Measurements from ENCODE around the gene TMOD3. TPM values are rescaled to one million over a fixed set of nuclear protein-coding genes. Genes with fewer than 3 reads are reported as not detected.
"Not testable (repeated sequence)": the region's sequence is repeated elsewhere in the genome, so short reads cannot be mapped to it uniquely, and the experiment has no call there.

The TMOD3 gene
- total and polyA plus RNA-seq, 2 donors (not counting 1 experiment from before 2014, with no cell fraction given): 33.7 to 35.3 TPM

DNA sequence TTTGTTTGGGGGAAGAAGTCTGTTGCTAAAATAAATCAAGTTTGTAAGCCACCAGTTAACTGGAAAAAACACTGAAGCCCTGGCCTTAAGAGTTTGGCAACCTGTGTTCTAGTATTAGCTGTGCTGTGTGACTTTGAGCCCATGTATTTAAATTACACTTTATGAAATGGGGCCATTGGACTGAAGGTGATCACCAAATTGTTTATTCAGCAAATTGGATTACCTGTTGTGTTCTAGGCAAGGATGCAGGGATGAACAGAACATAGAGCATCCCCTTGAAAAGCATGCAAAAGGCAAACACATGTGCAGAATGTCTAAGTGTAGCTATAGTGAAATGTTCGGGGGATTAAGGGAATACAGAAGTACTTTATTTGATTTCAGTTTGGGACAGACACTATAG is 54.6 kb downstream of the TMOD3 start:
- no peaks in the 10 kb centered on the region for H4K20me1 ChIP-seq (ENCODE audit: control insufficient read depth, extremely low read depth, insufficient read depth, low read length)
- H3K27ac ChIP-seq (ENCODE audit: insufficient read depth, low read length): no peak overlapping the region

DNA sequence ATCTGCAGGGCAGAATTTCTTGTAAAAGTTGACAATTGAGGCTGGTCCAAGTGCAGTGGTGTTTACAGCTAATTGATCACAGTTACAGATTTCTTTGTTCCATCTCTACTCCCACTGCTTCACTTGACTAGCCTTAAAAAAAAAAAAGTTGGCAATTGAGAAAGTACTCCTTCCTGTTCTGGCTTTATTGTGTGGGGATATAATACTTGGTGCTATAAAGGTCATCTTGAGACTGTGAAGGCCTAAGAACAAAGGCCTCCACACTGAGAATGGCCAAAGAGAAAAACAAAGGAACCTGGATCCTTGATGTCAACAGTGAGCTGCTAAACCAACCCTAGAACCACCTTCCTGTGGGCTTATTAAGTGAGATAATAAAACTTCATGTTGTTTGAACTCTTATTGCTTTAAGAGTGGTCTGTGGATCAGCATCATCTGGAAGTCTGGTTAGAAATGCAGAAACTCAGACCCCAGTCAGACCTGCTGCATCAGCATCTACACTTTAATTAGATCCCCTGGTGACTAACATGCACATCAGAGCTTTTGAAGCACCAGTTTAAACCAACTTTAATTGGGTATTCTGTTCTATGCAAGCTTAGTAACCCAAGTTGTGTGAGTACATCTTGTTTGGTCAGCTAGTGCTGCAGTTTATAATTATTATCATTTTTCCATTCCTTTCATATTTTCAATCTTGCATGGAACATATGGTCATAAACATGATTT is 55.2 kb downstream of the TMOD3 start:
- H3K9me3 ChIP-seq (ENCODE audit: control insufficient read depth, insufficient read depth, low read depth, low read length): no peaks in the 10 kb centered on the region
- H3K4me3 ChIP-seq (replicated peaks in 1 of 4; ENCODE audit: control extremely low read depth in 1 of 4, insufficient read depth in 1 of 4, low read depth in 3 of 4, low read length in 4 of 4): no peak overlapping the region
- no peaks in the 10 kb centered on the region for H3K27me3 ChIP-seq (ENCODE audit: control insufficient read depth, insufficient read depth, low read length)
- H3K36me3 ChIP-seq (ENCODE audit: control insufficient read depth, insufficient read depth, low read length): no peaks in the 10 kb centered on the region
- H3K4me2 ChIP-seq (ENCODE audit: extremely low read depth, insufficient read depth, low read length): no peak overlapping the region
- H2AFZ ChIP-seq (ENCODE audit: low read length): no peak overlapping the region
- H3K27ac ChIP-seq (ENCODE audit: insufficient read depth, low read length): no peak overlapping the region
- DNase-seq (ENCODE audit: low read depth in 2 of 2): peak in 1 of 2 donors; percentile 61
- TF ChIP-seq, protein P1, sequence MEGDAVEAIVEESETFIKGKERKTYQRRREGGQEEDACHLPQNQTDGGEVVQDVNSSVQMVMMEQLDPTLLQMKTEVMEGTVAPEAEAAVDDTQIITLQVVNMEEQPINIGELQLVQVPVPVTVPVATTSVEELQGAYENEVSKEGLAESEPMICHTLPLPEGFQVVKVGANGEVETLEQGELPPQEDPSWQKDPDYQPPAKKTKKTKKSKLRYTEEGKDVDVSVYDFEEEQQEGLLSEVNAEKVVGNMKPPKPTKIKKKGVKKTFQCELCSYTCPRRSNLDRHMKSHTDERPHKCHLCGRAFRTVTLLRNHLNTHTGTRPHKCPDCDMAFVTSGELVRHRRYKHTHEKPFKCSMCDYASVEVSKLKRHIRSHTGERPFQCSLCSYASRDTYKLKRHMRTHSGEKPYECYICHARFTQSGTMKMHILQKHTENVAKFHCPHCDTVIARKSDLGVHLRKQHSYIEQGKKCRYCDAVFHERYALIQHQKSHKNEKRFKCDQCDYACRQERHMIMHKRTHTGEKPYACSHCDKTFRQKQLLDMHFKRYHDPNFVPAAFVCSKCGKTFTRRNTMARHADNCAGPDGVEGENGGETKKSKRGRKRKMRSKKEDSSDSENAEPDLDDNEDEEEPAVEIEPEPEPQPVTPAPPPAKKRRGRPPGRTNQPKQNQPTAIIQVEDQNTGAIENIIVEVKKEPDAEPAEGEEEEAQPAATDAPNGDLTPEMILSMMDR (conservative IDR thresholded peaks at IDR 0.05 in 1 of 2, IDR thresholded peaks at IDR 0.05 in 1 of 2; ENCODE audit: low read depth in 1 of 2, low read length in 2 of 2): no peak
- TF ChIP-seq EZH2 (IDR thresholded peaks at IDR 0.05; ENCODE audit: low read length, missing control alignments): no peak
- H4K20me1 ChIP-seq (ENCODE audit: control insufficient read depth, extremely low read depth, insufficient read depth, low read length): no peaks in the 10 kb centered on the region
- H3K79me2 ChIP-seq (ENCODE audit: control insufficient read depth, insufficient read depth, low read length): peaks cover 18% of the 10 kb centered on the region
- peaks cover 16% of the 10 kb centered on the region for H3K4me1 ChIP-seq (ENCODE audit: control insufficient read depth, extremely low read depth, insufficient read depth, low read length)
- no peak overlapping the region for H3K9ac ChIP-seq (ENCODE audit: insufficient read depth, low read length)

More for the DNA sequence above, 54.6 kb downstream of the TMOD3 start:
- Histone ChIP-seq H3K36me3 (ENCODE audit: control insufficient read depth, insufficient read depth, low read length) (no peaks in the 10 kb centered on the region), H3K4me1 (ENCODE audit: control insufficient read depth, extremely low read depth, insufficient read depth, low read length) (peaks cover 17% of the 10 kb centered on the region), H3K79me2 (ENCODE audit: control insufficient read depth, insufficient read depth, low read length) (peaks cover 18% of the 10 kb centered on the region), H3K9me3 (ENCODE audit: control insufficient read depth, insufficient read depth, low read depth, low read length) (no peaks in the 10 kb centered on the region), H3K9ac (ENCODE audit: insufficient read depth, low read length) (no peak overlapping the region), H2AFZ (ENCODE audit: low read length) (no peak overlapping the region), H3K4me3 (replicated peaks in 1 of 4; ENCODE audit: control extremely low read depth in 1 of 4, insufficient read depth in 1 of 4, low read depth in 3 of 4, low read length in 4 of 4) (no peak overlapping the region), H3K27me3 (ENCODE audit: control insufficient read depth, insufficient read depth, low read length) (no peaks in the 10 kb centered on the region), H3K4me2 (ENCODE audit: extremely low read depth, insufficient read depth, low read length) (no peak overlapping the region)
- DNase-seq (ENCODE audit: low read depth in 2 of 2): no peak
- TF ChIP-seq, protein P1 (conservative IDR thresholded peaks at IDR 0.05 in 1 of 2, IDR thresholded peaks at IDR 0.05 in 1 of 2; ENCODE audit: low read depth in 1 of 2, low read length in 2 of 2): no peak
- TF ChIP-seq EZH2 (IDR thresholded peaks at IDR 0.05; ENCODE audit: low read length, missing control alignments): no peak

DNA sequence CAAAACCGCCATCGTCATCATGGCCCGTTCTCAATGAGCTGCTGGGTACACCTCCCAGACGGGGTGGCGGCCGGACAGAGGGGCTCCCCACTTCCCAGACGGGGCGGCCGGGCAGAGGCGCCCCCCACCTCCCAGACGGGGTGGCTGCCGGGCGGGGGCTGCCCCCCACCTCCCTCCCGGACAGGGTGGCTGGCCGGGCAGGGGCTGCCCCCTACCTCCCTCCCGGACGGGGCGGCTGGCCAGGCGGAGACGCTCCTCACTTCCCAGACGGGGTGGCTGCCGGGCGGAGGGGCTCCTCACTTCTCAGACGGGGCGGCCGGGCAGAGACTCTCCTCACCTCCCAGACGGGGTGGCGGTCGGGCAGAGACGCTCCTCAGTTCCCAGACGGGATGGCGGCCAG is 56.3 kb downstream of the TMOD3 start:
- H3K27ac ChIP-seq (ENCODE audit: insufficient read depth, low read length); H2AFZ ChIP-seq (ENCODE audit: low read length); H3K4me2 ChIP-seq (ENCODE audit: extremely low read depth, insufficient read depth, low read length); H4K20me1 ChIP-seq (ENCODE audit: control insufficient read depth, extremely low read depth, insufficient read depth, low read length); H3K9ac ChIP-seq (ENCODE audit: insufficient read depth, low read length); DNase-seq (ENCODE audit: low read depth in 2 of 2); H3K27me3 ChIP-seq (ENCODE audit: control insufficient read depth, insufficient read depth, low read length); H3K36me3 ChIP-seq (ENCODE audit: control insufficient read depth, insufficient read depth, low read length); H3K9me3 ChIP-seq (ENCODE audit: control insufficient read depth, insufficient read depth, low read depth, low read length); H3K4me3 ChIP-seq (replicated peaks in 1 of 4; ENCODE audit: control extremely low read depth in 1 of 4, insufficient read depth in 1 of 4, low read depth in 3 of 4, low read length in 4 of 4): not testable (repeated sequence)
- peaks cover 16% of the 10 kb centered on the region for H3K79me2 ChIP-seq (ENCODE audit: control insufficient read depth, insufficient read depth, low read length)
- peaks cover 11% of the 10 kb centered on the region for H3K4me1 ChIP-seq (ENCODE audit: control insufficient read depth, extremely low read depth, insufficient read depth, low read length)
